Activated CD4-positive, alpha-beta T cell treated with anti-CD3 and anti-CD28 coated beads, Interleukin-2, amount 50 U/mL, for 16 hours (primary cell): ENCODE measurements around the gene NUMB.

Source experiments
- DNase-seq: peaks from one replicate; pipeline ENCODE4 v3.0.0-alpha.2; 2020

Gene NUMB

GRCh38 chr14:73241481-73242165, 216.7 kb downstream of the NUMB start:
- no peak for DNase-seq

- DNase-seq = no peak
Measured at GRCh38 chr14:73240816-73241480, 217.4 kb downstream of the NUMB start.

GRCh38 chr14:73239393-73240241, 218.7 kb downstream of the NUMB start:
- DNase-seq = no peak

GRCh38 chr14:73238941-73239340, 219.4 kb downstream of the NUMB start:
- DNase-seq = no peak

- DNase-seq = no peak
Measured at GRCh38 chr14:73238424-73238852, 219.9 kb downstream of the NUMB start.

GRCh38 chr14:73237786-73238423, 220.4 kb downstream of the NUMB start:
- DNase-seq = no peak

- no peak for DNase-seq
Measured at GRCh38 chr14:73237219-73237785, 221.0 kb downstream of the NUMB start, which contains the start of gene PAPLN. TSS of gene PAPLN (plus strand) at chr14:73237506. CDS start at chr14:73239779, 2,273 bp downstream.

GRCh38 chr14:73236752-73237218, 221.6 kb downstream of the NUMB start:
- DNase-seq = no peak

GRCh38 chr14:73236157-73236556, 222.2 kb downstream of the NUMB start:
- DNase-seq = no peak

- no peak for DNase-seq
Measured at GRCh38 chr14:73235531-73236155, 222.7 kb downstream of the NUMB start.

GRCh38 chr14:73234586-73235394, 223.6 kb downstream of the NUMB start:
- DNase-seq = no peak

GRCh38 chr14:73234029-73234428, 224.3 kb downstream of the NUMB start:
- no peak for DNase-seq

GRCh38 chr14:73233564-73233963, 224.8 kb downstream of the NUMB start:
- DNase-seq = no peak

- DNase-seq = no peak
Measured at GRCh38 chr14:73232984-73233383, 225.4 kb downstream of the NUMB start.

GRCh38 chr14:73231981-73232851, 226.1 kb downstream of the NUMB start:
- no peak for DNase-seq

- no peak for DNase-seq
Measured at GRCh38 chr14:73230051-73230450, 228.3 kb downstream of the NUMB start.

GRCh38 chr14:73227812-73228781, 230.2 kb downstream of the NUMB start:
- no peak for DNase-seq

- no peak for DNase-seq
Measured at GRCh38 chr14:73225496-73225895, 232.8 kb downstream of the NUMB start.
